GM19324 (cell line): ENCODE results near the gene UBAC2.

ENCODE experiments used
- ATAC-seq: cut with Tn5 transposase; IDR thresholded peaks from one replicate; pipeline ENCODE4 v1.9.1; 2021; ENCODE audit warnings: mild to moderate bottlenecking, moderate library complexity; ENCODE audit not compliant: unreplicated experiment, low FRiP score

Gene UBAC2

DNA sequence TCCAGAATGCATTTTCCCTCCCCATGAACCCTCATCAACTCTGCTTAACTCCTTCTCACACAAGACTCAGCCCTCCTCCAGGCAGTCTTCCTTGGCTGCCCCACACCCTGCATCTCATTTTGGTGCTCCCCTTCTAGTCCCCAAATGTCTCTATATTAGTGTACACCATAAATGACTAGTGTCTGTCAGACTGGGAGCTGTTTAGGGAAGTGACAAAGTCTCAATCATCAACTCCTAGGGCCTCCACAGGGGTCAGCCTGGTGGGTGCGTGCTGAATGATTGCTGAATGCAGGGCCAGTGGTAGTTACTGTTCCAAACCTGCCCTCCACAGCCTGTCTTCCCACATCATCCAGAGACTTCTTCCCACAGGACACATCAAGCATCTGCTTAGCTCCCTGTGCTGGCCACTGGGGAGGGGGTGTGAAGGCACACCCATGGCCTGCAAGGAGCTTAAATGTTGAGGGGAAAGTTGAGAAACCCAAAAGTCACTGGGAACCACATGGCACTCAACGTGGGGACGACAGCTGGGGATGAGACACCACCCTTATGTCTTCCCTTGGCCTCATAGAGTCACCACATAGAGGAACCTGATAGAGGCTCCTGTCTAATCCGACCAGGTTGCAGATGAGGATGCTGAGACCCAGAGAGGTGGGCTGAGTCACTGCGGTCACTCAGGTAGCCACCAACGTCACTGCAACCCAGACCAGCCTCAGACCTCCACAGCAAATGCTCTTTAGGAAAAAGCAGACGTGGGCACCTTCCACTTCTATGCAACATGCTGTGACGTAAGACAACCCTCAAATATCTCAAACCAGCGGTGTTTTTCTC is 221.3 kb downstream of the UBAC2 start:
- no peak for ATAC-seq

GRCh38 chr13:99422586-99423220 is 222.0 kb downstream of the UBAC2 start:
- ATAC-seq: no peak

GRCh38 chr13:99425485-99426341 is 225.1 kb downstream of the UBAC2 start:
- peak; percentile 55 for ATAC-seq

GRCh38 chr13:99426426-99426825 is 225.8 kb downstream of the UBAC2 start:
- ATAC-seq: no peak

GRCh38 chr13:99429670-99430069 is 229.0 kb downstream of the UBAC2 start:
- ATAC-seq: no peak

- peak; percentile 27 for ATAC-seq
Observed at GRCh38 chr13:99431927-99432608, 231.4 kb downstream of the UBAC2 start.

GRCh38 chr13:99432609-99433542 is 232.2 kb downstream of the UBAC2 start:
- ATAC-seq: peak; percentile 51

GRCh38 chr13:99433543-99434075 is 233.0 kb downstream of the UBAC2 start:
- ATAC-seq: no peak

- no peak for ATAC-seq
Observed at GRCh38 chr13:99434258-99434788, 233.7 kb downstream of the UBAC2 start.

- ATAC-seq: no peak
Observed at GRCh38 chr13:99435116-99435515, 234.5 kb downstream of the UBAC2 start.

- no peak for ATAC-seq
Observed at GRCh38 chr13:99435998-99436397, 235.3 kb downstream of the UBAC2 start.
